NCI-H748 (cell line): ENCODE results near the gene SNRNP48.

Source experiments
- DNase-seq: peaks from one replicate; lab custom pipeline; 2025; ENCODE audit not compliant: unreplicated experiment; lab: John Stamatoyannopoulos, UW

The SNRNP48 gene, protein sequence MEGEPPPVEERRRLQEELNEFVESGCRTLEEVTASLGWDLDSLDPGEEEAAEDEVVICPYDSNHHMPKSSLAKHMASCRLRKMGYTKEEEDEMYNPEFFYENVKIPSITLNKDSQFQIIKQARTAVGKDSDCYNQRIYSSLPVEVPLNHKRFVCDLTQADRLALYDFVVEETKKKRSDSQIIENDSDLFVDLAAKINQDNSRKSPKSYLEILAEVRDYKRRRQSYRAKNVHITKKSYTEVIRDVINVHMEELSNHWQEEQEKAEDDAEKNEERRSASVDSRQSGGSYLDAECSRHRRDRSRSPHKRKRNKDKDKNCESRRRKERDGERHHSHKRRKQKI

GRCh38 chr6:7589949-7590917 is at the start of gene SNRNP48:
TSS of gene SNRNP48 (plus strand) at chr6:7590198. CDS start at chr6:7590258, 60 bp downstream.
- peak; percentile 98 for DNase-seq

- peak; percentile 35 for DNase-seq
Observed at GRCh38 chr6:7540595-7540994, 49.4 kb upstream of the SNRNP48 start.

GRCh38 chr6:7541175-7542064 is 48.6 kb upstream of the SNRNP48 start, which contains the start of gene DSP:
TSS of gene DSP (plus strand) at chr6:7541671. CDS start at chr6:7541916, 245 bp downstream.
- DNase-seq = peak; percentile 96

- DNase-seq = peak; percentile 82
Observed at GRCh38 chr6:7542065-7542873, 47.7 kb upstream of the SNRNP48 start.

GRCh38 chr6:7542874-7543624 is 46.9 kb upstream of the SNRNP48 start:
- DNase-seq = peak; percentile 92

- peak; percentile 51 for DNase-seq
Observed at GRCh38 chr6:7543789-7544424, 46.1 kb upstream of the SNRNP48 start.

GRCh38 chr6:7544597-7544996 is 45.4 kb upstream of the SNRNP48 start:
- DNase-seq = no peak

- DNase-seq = no peak
Observed at GRCh38 chr6:7545316-7546019, 44.5 kb upstream of the SNRNP48 start.

DNA sequence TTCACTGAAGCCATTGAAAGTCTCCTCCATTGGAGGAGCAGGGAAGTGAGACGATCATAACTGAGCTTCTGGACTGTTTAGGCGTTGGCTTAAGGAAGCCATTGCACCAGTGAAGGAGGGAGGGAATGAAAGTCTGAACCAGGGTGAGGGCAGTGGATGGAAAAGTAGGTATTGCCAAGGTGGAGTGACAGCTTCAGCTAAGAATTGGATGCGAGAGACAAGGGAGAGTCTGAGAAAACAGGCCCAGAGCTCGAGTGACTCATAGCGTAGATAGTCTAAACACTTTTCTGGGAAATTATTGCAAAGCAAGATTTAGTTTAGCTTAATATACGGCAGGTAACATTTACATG is 44.0 kb upstream of the SNRNP48 start:
- DNase-seq = no peak

DNA sequence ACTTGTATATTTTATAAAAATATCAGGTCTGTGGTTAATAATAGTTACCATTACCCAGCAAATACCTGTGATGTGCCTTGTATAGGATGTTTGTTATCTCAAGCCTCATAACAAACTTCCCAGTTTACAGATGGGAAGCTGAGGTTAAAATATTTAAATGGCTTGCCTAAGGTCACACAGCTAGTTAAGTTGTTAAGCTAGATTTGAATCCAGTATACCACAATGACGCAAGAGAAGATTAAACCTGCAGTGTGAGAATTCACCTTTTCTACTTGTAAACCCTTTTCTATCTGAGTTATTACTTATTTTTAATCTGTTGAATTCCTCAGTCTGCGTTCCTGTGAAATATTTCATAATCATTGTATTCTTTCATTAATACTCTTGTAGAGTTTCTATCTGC is 43.6 kb upstream of the SNRNP48 start:
- no peak for DNase-seq

DNA sequence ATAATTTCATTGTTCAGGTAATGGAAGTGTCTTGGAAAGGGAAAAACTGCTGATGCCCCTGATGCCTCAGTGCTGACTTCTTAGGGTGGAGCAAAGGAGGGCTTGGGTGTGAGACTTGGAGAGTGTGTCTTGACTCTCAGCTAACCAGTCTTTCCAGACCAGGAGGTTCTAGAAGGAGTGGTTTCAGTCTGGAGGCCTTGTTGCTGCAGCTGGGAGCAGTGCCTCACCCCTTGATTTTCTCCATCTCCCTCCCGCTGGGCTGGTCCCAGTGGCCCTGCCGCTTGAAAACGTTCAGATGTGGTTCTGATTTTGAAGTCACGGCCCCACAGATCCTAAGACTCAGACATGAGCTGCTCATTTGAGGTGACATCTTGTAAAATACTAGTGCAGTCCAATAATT is 43.1 kb upstream of the SNRNP48 start:
- no peak for DNase-seq

DNA sequence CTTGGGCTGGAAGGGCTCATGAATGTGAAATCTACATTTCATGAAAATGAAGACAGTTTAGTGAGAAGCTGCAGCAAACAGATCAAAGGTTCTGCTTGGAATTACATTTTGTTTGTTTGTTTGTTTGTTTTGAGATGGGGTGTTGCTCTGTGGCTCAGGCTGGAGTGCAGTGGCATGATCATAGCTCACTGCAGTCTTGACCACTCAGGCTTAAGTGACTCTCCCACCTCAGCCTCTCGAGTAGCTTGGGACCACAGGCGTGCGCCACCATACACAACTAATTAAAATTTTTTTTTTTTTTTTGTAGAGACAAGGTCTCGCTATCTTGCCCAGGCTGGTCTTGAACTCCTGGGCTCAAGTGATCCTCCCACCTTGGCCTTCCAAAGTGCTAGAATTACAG is 42.7 kb upstream of the SNRNP48 start:
- no peak for DNase-seq

GRCh38 chr6:7550433-7550801 is 39.6 kb upstream of the SNRNP48 start:
- DNase-seq = no peak

DNA sequence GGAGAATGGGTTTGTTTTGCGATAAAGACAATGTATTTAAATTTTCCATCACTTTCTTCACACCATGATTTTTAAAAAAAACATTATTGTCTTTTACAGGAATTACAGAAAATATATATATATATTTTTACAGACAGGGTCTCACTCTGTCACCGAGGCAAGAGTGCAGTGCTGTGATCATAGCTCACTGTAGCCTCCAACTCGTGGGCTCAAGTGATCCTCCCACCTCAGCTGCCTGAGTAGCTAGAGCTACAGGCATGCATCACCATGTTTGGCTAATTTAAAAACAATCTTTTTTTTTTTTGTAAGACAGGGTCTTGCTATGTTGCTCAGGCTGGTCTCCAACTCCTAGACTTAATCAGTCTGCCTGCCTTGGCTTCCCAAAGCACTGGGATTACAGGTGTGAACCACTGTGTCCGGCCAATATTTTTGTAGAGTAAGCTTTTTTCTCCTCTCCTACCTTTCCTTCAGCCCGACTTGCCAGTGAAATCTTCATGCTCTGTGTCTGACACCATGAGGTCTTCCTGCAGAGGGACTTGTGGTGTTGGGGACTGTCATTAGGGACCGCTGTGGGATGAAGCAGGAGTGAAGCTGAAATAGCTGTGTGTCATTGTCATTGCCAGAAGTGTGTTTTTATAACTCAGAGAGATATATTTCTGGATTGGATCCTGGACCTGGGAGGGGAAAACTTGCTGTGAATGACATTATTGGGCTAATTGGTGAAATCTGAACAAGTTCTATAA is 35.3 kb upstream of the SNRNP48 start:
- DNase-seq = no peak

- DNase-seq = no peak
Observed at GRCh38 chr6:7555671-7556070, 34.3 kb upstream of the SNRNP48 start.

GRCh38 chr6:7556394-7557106 is 33.4 kb upstream of the SNRNP48 start:
- no peak for DNase-seq

DNA sequence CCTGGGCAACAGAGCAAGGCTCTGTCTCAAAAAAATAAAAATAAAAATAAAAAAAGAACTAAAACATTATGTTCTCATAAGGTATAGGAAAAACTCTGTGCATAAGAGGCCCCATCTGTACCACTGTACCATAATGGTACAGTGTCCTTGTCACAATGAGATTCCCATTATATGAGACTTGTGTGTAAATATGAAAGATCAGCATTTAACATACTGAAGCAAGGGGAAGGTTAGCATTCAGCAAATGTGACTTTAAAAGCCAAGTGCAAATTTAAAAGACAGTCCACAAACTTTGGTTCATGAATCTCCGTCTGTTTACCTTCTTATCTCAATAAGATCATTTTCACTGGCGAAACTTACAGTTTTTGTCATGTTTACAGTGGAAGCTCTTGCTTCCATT is 32.3 kb upstream of the SNRNP48 start:
- DNase-seq = no peak
